Measurements from ENCODE around the gene GTSF1L.

Gene GTSF1L

DNA sequence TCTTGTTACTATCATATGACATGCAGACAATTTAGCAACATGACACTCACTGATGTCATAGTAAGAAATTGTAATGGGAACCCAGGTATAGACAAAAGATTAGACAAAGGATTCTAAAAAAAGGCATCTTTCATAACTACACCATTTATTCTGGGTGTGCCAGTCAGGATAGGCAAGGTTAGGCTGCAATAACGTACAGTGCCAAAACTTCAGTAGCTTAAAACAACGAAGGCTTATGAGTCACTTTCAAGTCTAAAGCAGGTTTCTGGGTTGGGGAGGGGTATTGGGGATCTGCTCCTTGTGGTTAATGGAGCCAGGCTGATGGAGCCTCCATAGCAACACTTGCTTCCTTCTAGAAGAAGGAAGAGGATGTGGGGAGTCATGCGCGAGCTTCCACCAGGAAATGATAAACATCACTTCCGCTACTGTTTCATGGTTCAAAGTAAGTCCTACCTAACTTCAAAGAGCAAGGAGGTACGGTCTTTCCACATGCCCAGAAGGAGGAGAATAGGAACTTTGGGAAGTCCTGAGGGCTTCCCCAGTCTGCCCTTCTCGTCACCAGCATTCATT lies 2.0 kb upstream of the GTSF1L start:
- Mint-ChIP-seq H3K27me3 (no peaks in the 10 kb centered on the region), H3K4me1 (ENCODE audit: low read depth) (peaks cover 40% of the 10 kb centered on the region), H3K4me3 (no peak overlapping the region), H3K36me3 (ENCODE audit: low read depth) (no peaks in the 10 kb centered on the region), H3K27ac (no peak overlapping the region), H3K9me3 (peaks cover 4% of the 10 kb centered on the region)

DNA sequence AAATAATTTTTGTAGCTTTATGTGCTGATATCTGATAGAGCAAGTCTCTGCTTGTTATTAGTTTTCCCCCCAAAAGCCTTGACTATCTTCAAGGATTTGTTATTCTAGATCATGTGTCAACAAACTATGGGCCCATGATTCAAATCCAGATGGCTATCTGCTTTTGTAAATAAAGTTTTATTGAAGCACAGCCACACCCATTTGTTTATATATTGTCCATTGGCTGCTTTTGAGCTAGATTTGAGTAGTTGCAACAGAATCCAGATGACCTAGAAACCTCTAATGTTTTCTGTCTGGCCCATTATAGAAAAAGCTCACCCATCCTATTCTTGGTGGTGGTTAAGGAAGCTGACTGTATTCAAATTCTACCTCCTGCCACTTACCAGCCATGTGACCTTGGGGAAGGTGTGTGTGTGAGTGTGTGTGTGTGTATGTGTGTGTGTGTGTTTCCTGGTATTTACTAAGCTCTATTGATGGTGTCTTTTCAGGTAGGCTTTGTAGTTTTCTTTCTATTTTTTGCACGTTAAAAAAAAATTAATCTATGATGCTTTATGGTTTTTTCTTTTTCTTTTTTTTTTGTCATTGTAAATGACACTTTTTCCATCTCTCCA lies 1.3 kb upstream of the GTSF1L start:
- H3K27ac Mint-ChIP-seq, result no peak overlapping the region
- peaks cover 36% of the 10 kb centered on the region for H3K4me1 Mint-ChIP-seq (ENCODE audit: low read depth)
- peaks cover 4% of the 10 kb centered on the region for H3K9me3 Mint-ChIP-seq
- H3K4me3 Mint-ChIP-seq, result no peak overlapping the region
- no peaks in the 10 kb centered on the region for H3K36me3 Mint-ChIP-seq (ENCODE audit: low read depth)
- H3K27me3 Mint-ChIP-seq, result no peaks in the 10 kb centered on the region

DNA sequence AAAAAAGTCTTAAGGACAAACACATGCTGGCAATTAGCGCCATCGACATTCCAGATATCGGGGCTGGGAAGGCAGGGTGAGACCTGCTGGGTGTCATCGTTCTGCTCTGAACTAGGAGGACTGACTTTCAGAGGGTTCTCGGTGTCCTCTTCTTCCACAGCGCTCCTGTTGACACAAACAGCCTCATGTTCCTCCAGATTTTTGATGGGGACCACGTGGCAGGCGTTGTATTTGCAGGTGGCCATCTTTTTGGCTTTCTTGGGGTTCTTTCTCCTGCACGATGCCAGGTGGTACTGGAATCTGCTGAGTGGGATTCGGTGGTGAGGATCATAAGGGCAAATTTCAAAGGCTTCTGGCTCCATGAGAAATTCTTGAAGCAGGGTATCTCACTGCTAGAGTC lies 469 bp downstream of the GTSF1L start:
- no peak overlapping the region for H3K27ac Mint-ChIP-seq

DNA sequence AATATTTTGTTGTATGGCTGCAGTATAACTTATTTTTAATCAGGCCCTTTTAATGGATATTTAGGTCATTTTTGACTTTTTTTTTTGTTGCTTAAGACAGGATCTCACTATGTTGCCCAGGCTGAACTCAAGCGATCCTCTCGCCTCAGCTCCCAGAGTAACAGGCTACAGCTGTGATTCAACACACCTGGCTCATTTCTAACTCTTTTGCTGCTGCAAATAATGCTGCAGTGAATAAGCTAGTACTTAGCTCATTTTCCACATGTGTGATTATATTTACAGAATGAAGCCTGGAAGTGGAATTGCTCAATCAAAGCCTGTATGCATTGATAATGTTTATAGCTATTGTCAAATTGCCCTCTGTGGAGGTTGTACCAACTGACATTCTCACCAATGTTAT lies 1.1 kb downstream of the GTSF1L start:
- H3K4me1 Mint-ChIP-seq (ENCODE audit: low read depth), result peaks cover 45% of the 10 kb centered on the region
- no peaks in the 10 kb centered on the region for H3K27me3 Mint-ChIP-seq
- H3K36me3 Mint-ChIP-seq (ENCODE audit: low read depth), result no peaks in the 10 kb centered on the region
- H3K4me3 Mint-ChIP-seq, result no peak overlapping the region
- H3K27ac Mint-ChIP-seq, result no peak overlapping the region
- H3K9me3 Mint-ChIP-seq, result peaks cover 4% of the 10 kb centered on the region

More for the DNA sequence above, 469 bp downstream of the GTSF1L start:
- Mint-ChIP-seq H3K4me1 (ENCODE audit: low read depth) (peaks cover 40% of the 10 kb centered on the region), H3K27me3 (no peaks in the 10 kb centered on the region), H3K9me3 (peaks cover 4% of the 10 kb centered on the region), H3K36me3 (ENCODE audit: low read depth) (no peaks in the 10 kb centered on the region), H3K4me3 (no peak overlapping the region)

DNA sequence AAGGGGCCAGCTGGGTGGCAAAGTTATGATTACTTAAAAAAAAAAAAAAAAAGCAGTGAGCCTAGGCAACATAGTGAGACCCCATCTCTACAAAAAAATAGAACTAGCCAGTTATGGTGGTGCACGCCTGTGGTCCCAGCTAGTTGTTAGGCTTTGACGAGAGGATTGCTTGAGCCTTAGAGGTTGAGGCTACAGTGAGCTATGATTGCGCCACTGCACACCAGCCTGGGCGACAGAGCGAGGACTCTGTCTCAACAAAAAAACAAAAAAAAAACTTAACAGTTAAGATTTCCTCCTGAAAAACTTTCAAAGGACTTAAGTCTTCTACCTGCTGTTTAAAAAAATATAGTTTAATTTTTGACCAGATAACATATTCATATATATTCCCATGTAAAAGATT lies 2.4 kb downstream of the GTSF1L start:
- Mint-ChIP-seq H3K9me3 (peaks cover 4% of the 10 kb centered on the region), H3K4me3 (no peak overlapping the region), H3K36me3 (ENCODE audit: low read depth) (peaks cover 8% of the 10 kb centered on the region), H3K27ac (no peak overlapping the region), H3K27me3 (no peaks in the 10 kb centered on the region), H3K4me1 (ENCODE audit: low read depth) (peaks cover 43% of the 10 kb centered on the region)

DNA sequence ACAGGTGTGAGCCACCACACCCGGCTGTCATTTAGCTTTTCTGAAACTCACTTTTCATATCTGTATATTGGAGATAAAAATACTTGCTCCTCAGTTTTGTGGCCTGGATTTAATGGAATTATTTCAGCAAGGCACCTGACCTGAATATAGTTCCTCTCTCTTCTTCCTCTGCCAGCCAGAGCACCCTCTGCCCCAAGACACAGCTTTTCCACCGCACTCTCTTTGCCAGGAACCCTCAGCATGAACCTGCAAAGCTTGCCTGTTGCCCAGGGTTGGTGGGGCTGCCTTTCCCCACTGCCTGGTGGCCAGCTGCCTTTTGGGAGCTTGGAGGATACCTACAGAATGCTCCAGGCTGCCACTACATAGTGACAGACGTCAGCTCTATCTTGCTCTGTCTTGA lies 3.1 kb downstream of the GTSF1L start:
- Mint-ChIP-seq H3K4me1 (ENCODE audit: low read depth) (peaks cover 42% of the 10 kb centered on the region), H3K9me3 (peaks cover 4% of the 10 kb centered on the region), H3K27me3 (no peaks in the 10 kb centered on the region), H3K4me3 (no peak overlapping the region), H3K36me3 (ENCODE audit: low read depth) (peaks cover 15% of the 10 kb centered on the region), H3K27ac (no peak overlapping the region)

DNA sequence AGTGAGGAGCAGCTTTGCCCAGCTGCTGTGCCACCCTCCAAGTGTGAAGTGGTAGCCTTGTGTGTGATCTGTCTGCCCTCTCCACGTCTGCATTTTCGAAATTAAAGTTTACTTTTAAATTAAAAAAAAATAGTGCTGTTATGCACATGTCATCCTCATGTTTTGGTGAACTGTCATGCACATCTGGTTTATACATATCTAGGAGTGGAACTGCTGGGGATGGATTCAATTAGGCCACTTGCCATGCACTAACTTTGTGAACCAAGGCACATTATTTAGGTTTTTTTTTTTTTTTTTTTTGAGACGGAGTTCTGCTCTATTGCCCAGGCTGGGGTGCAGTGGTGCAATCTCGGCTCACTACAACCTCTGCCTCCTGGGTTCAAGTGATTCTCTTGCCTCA lies 3.6 kb downstream of the GTSF1L start:
- peaks cover 39% of the 10 kb centered on the region for H3K4me1 Mint-ChIP-seq (ENCODE audit: low read depth)
- H3K9me3 Mint-ChIP-seq, result no peaks in the 10 kb centered on the region
- H3K27me3 Mint-ChIP-seq, result no peaks in the 10 kb centered on the region
- no peak overlapping the region for H3K27ac Mint-ChIP-seq
- peaks cover 15% of the 10 kb centered on the region for H3K36me3 Mint-ChIP-seq (ENCODE audit: low read depth)
- H3K4me3 Mint-ChIP-seq, result no peak overlapping the region

DNA sequence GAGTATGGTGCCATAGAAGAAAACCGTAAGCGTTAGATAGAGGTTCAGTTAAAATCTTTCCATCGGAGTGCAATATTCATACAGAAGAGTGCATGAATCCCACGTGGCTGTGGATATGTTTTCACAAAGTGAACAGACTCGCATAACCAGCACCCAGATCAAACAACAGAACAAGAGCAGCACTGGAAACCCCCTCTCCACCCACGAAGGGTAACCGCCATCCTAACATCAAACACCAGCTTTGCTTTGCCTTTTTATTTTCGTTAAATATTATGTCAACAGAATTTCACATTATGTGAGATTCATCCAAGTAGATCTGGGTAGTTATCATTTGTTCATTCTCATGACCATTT lies 4.7 kb downstream of the GTSF1L start:
- peaks cover 46% of the 10 kb centered on the region for H3K4me1 Mint-ChIP-seq (ENCODE audit: low read depth)
- H3K27ac Mint-ChIP-seq, result no peak overlapping the region
- H3K9me3 Mint-ChIP-seq, result no peaks in the 10 kb centered on the region
- H3K27me3 Mint-ChIP-seq, result no peaks in the 10 kb centered on the region
- peak overlapping the region; percentile 68 for H3K4me3 Mint-ChIP-seq
- peaks cover 19% of the 10 kb centered on the region for H3K36me3 Mint-ChIP-seq (ENCODE audit: low read depth)

DNA sequence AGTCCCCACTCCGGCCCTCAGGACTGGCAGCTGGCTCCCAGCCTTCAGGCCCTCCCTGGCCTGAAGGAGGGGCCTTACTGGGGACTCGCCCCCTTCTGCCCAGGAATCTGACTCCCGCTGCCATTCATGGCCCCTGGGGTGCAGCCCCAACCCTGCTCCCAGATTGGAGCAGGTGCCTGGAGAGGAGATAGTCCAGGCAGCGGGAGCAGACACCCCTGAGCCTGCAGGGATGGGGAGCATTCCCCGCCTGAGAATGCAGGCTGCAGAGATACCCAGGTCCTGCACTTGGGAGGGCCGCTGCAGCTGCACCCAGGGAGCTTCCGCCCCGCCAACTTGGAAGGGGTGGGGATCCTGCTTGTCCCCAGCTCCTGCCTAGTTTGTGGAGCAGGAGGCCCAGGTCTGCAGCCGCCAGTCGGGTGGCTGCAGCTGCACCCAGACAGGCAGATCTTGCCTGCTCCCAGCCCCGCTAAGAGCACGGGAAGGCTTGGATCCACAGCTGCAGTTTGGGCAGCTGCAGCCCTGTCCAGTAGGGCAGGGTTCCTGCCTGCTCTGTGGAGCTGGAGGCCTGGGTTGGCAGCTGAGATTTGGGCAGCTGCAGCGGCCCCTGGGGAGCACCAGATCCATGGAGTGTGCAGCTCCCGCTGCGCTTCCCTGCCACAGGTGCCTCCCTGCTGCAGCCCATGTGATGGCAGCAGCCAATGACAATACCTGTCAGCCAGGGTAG lies 5.2 kb downstream of the GTSF1L start:
- Mint-ChIP-seq H3K36me3 (ENCODE audit: low read depth) (peaks cover 24% of the 10 kb centered on the region), H3K27me3 (no peaks in the 10 kb centered on the region), H3K9me3 (no peaks in the 10 kb centered on the region), H3K4me3 (peak overlapping the region; percentile 68), H3K27ac (no peak overlapping the region), H3K4me1 (ENCODE audit: low read depth) (peaks cover 45% of the 10 kb centered on the region)

DNA sequence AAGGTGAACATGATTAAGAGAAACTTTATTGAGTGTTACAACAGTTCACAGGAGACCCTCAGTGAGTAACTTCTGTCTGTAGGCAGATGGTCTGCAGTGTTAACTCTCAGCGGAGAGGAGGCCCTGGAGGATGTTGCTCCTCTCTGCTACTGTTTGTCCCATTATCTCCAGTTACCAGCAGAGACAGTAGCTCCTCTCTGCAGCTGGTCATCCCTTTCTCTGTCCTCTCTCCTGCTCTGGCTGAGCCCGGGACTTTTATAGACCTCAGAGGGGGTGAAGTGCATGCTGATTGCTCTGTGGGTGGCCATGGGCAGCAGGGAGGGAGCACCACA lies 5.7 kb downstream of the GTSF1L start:
- Mint-ChIP-seq H3K36me3 (ENCODE audit: low read depth) (peaks cover 29% of the 10 kb centered on the region), H3K9me3 (no peaks in the 10 kb centered on the region), H3K27me3 (no peaks in the 10 kb centered on the region), H3K4me3 (no peak overlapping the region), H3K27ac (no peak overlapping the region), H3K4me1 (ENCODE audit: low read depth) (peaks cover 44% of the 10 kb centered on the region)

DNA sequence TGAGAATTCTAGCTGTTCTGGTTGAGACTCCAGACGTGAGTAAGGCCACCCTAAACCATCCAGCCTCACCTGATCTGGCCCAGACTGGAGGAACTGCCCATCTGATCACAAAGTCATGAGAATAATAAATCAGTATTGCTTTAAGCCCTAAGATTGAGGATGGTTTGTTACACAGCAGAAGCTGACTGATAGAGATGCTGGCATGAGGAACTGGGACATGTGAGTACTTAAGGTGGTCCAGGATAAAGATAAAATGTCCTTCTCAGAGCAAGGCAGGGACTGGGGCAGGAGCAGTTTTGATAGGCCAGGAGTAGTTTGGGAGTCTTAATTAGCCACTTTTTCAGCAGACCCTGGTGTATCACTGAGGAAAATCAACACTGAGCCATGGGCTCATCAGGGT lies 6.8 kb downstream of the GTSF1L start:
- H3K27me3 Mint-ChIP-seq, result no peaks in the 10 kb centered on the region
- peaks cover 44% of the 10 kb centered on the region for H3K4me1 Mint-ChIP-seq (ENCODE audit: low read depth)
- H3K4me3 Mint-ChIP-seq, result no peak overlapping the region
- H3K27ac Mint-ChIP-seq, result no peak overlapping the region
- peaks cover 34% of the 10 kb centered on the region for H3K36me3 Mint-ChIP-seq (ENCODE audit: low read depth)
- no peaks in the 10 kb centered on the region for H3K9me3 Mint-ChIP-seq

DNA sequence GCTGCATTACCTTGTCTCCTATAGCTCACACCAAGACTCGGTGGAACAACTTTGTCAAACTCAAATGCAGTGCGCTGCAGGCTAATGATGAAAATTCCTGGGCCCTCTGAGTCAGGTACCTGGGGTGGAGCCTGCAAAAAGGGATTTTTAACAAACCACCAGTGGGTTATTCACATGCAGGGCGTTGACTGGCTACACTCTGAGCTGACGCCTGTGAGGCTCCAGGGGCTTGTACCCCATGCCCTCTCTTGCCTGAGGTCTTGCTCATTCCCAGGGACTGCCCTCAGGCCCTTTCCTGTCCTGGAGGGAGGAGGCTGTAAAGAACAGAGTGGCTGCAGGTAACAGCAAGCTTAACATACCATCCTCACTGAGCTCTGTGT lies 9.2 kb downstream of the GTSF1L start:
- peaks cover 32% of the 10 kb centered on the region for H3K4me1 Mint-ChIP-seq (ENCODE audit: low read depth)
- no peaks in the 10 kb centered on the region for H3K27me3 Mint-ChIP-seq
- H3K4me3 Mint-ChIP-seq, result no peak overlapping the region
- peaks cover 46% of the 10 kb centered on the region for H3K36me3 Mint-ChIP-seq (ENCODE audit: low read depth)
- no peaks in the 10 kb centered on the region for H3K9me3 Mint-ChIP-seq
- no peak overlapping the region for H3K27ac Mint-ChIP-seq

DNA sequence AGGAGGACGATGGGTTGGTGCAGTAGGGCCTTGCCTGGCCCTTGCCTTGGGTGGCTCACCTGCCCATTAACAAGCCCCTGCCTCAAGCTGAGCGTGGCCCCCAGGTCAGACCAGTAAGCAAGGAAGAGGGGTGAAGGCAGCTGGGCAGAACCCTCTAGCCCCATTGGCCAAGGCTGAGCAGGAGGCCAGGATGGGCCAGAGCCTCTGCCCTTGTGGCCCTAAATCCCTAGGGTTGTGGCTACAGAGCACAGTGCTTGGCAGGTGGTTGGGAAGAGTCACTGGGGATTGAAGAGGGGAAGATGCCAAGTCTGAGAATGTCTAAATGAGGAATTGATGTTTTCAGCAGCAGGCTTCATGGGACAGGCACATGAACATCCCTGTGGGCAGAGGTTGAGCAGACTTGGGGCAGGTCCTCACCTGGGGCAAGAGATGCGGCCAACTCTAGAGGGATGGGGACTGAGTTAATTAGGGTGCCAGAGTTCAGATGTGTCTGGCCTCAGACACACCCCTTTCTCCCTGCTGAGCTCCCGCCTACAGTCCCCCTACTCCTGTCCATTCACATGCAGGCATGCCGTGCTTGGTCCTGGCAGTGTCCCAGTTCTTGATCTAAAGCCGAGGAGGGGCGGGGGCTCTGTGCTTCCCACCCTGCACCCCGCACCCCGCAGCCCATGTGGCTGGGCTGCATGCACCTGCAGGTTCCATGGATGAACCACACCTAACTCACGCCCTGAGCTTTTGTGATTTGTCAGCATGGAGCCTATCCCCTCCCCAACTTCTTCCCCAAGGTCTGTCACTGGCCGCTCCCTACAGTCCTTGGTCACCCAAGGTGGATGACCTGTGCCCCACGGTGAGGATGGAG lies 9.8 kb downstream of the GTSF1L start:
- Mint-ChIP-seq H3K4me3 (no peak overlapping the region), H3K36me3 (ENCODE audit: low read depth) (peaks cover 47% of the 10 kb centered on the region), H3K9me3 (no peaks in the 10 kb centered on the region)

DNA sequence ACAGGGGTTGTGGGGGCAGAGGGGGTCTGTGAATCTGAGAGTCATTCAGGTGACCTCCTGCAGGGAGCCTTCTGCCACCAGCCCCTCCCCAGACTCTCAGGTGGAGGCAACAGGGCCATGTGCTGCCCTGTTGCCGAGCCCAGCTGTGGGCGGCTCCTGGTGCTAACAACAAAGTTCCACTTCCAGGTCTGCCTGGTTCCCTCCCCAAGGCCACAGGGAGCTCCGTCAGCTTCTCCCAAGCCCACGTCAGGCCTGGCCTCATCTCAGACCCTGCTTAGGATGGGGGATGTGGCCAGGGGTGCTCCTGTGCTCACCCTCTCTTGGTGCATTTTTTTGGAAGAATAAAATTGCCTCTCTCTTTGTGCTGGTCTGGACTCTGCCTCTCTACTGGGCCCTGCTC lies 10.7 kb downstream of the GTSF1L start:
- Mint-ChIP-seq H3K9me3 (no peaks in the 10 kb centered on the region), H3K4me1 (ENCODE audit: low read depth) (peaks cover 23% of the 10 kb centered on the region), H3K27ac (no peak overlapping the region), H3K27me3 (no peaks in the 10 kb centered on the region), H3K4me3 (no peak overlapping the region), H3K36me3 (ENCODE audit: low read depth) (peaks cover 54% of the 10 kb centered on the region)

More for the DNA sequence above, 9.8 kb downstream of the GTSF1L start:
- Mint-ChIP-seq H3K27me3 (no peaks in the 10 kb centered on the region), H3K4me1 (ENCODE audit: low read depth) (peaks cover 25% of the 10 kb centered on the region), H3K27ac (no peak overlapping the region)

DNA sequence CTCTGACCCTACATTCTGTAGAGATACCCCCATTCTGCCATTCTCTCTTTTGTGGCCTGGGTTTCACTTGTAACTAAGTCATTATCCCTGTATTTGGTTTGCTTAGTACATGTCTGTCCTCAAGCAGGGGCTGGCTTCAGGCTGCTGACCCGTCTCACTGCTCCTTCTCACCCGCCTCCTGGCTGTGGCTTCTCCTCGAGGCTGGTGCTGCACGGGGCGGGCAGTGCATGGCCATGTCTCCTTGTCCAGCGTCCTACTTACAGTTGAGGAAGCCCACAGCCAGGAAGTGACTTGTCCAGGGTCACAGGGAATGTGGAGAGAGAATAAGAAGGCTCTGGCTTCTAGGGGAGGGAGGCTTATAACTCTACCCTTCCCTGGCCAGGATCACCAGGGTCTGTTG lies 11.3 kb downstream of the GTSF1L start:
- peaks cover 24% of the 10 kb centered on the region for H3K4me1 Mint-ChIP-seq (ENCODE audit: low read depth)
- no peak overlapping the region for H3K27ac Mint-ChIP-seq
- no peak overlapping the region for H3K4me3 Mint-ChIP-seq
- peaks cover 60% of the 10 kb centered on the region for H3K36me3 Mint-ChIP-seq (ENCODE audit: low read depth)
- H3K9me3 Mint-ChIP-seq, result no peaks in the 10 kb centered on the region
- H3K27me3 Mint-ChIP-seq, result no peaks in the 10 kb centered on the region

All from stimulated activated naive CD8-positive, alpha-beta T cell treated with anti-CD3 and anti-CD28 coated beads, Interleukin-15, Interleukin-2, amounts not matched to agents 100 ng/mL and 50 ng/mL, for 24 hours (primary cell).